ENCODE results near the gene CEMIP.

Gene CEMIP

DNA sequence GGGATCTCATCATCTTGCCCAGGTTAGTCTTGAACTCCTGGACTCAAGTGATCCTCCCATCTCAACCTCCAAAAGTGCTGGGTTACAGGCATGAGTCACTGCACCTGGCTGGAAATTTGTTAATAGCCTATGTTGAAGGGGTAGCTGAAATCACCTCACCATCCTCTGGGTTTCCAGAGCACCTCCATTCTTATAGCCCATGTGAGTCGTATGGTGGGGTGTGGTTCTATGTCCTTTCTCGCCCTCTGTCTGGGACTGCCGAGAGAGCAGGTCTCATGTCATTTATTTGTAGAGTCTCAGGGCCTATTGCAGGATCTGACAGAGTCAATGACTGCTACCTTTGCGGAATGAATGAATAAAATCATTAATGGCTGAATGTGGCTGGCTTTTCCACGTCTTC is 20.9 kb downstream of the CEMIP start:
- Mint-ChIP-seq H3K27ac (ENCODE audit: low read depth) (no peak overlapping the region), H3K36me3 (ENCODE audit: insufficient read depth) (no peaks in the 10 kb centered on the region), H3K4me1 (no peaks in the 10 kb centered on the region), H3K4me3 (no peak overlapping the region), H3K27me3 (peaks cover 21% of the 10 kb centered on the region), H3K9me3 (no peaks in the 10 kb centered on the region)
- no peak for ATAC-seq (replicated peaks; ENCODE audit: extremely low read depth, poor library complexity, severe bottlenecking)
- no peak for DNase-seq (ENCODE audit: low spot score in 2 of 2)

DNA sequence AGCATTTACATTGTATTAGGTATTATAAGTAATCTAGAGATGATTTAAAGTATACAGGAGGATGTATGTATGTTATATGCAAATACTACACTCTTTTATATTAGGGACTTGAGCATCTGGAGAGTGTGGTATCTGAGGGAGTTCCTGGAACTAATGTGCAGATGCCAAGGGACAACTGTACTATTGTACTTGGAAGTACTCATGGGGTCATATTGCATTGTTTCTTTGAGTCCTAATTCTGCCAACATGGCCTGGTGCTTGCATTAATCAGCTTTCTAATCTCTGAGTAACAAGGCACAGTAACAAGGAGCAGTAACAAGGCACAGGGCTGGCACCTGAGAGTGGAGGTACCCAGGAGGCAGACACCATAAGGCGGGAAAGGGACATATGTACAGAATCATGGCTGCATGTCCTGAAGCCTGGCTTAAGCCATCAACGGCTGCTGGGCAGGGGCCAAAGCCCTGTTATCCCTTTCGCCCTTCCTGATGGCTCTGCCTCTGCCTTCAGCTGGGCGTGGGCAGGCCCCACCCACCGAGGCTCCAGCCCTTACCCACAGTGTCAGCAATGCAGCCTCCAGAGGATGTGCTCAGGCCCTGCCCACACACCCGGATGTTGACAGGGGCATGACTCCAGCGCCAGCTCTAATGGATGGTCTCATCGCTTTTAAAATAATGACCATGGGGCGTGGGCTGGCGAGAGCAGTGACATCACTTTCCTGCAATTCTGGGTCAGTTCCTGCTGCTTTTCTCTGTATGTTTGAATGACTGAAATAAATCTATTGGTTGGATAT is 22.9 kb downstream of the CEMIP start:
- Mint-ChIP-seq H3K4me3 (no peak overlapping the region), H3K36me3 (ENCODE audit: insufficient read depth) (no peaks in the 10 kb centered on the region), H3K27ac (ENCODE audit: low read depth) (no peak overlapping the region), H3K4me1 (no peaks in the 10 kb centered on the region), H3K27me3 (peaks cover 8% of the 10 kb centered on the region), H3K9me3 (no peaks in the 10 kb centered on the region)
- DNase-seq (ENCODE audit: low spot score in 2 of 2) (no peak), ATAC-seq (replicated peaks; ENCODE audit: extremely low read depth, poor library complexity, severe bottlenecking) (no peak)

DNA sequence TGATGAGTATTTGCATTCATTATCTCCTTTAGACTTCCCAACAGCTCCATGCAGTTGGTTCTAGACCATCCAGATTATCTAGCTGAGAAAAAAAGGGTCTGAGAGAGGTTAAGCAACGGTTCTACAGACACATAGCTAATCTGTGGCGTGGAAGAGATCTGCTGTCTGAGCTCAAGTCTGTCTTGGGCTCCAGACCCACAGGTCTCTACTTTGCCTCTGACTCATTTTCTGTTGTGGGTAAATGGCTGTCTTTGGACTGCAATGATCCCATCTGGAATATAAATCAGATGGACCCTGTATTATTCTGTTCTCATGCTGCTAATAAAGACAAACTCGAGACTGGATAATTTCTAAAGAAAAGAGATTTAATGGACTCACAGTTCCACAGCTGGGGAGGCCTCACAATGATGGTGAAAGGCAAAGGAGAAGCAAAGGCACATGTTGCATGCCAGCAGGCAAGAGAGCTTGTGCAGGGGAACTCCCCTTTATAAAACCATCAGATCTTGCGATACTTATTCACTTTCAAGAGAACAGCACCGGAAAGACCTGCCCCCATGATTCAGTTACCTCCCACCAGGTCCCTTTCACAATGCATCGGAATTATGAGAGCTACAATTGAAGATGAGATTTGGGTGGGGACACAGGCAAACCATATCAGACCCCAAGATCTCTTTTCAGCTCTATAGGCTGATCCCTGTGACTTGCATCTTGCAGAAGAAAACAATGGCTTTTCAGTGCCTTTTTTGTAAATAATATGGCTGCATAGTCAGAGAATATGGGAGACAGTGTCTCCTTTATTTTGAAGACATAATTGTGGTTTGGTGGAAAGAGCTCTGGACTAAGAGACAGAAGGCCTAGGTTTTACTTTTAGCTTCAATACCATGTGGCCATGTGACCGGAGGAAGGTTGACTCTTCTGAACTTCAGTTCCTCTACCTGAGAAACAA is 24.7 kb downstream of the CEMIP start:
- Mint-ChIP-seq H3K36me3 (ENCODE audit: insufficient read depth) (no peaks in the 10 kb centered on the region), H3K4me3 (no peak overlapping the region)

DNA sequence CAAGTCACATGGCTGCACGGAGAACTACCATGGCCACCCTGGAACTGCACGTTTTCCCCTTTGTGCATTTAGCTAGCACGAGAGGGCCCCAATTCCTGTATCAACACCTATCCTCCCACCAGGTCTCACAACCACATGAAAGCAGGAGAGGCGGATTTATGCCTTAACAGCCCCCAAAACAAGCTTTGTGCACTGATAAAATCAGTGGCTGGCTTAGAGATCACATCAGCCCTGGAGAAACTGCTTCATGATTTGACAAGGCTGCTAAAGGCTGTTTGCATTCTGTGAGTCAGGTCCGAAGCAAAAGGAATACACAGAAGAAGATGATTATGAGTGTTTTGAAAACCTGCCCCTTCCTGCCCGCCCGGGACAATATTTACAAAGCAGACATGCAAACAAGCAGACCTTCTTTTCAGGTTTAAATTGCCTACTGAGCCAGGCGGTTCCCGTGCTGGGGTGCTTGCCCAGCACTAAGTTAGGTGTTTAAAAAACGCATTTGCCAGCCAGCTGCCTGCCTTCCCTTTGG is 25.9 kb downstream of the CEMIP start:
- H3K4me3 Mint-ChIP-seq, result no peak overlapping the region
- no peak for DNase-seq (ENCODE audit: low spot score in 2 of 2)

More for the DNA sequence above, 24.7 kb downstream of the CEMIP start:
- H3K27ac Mint-ChIP-seq (ENCODE audit: low read depth), result peak overlapping the region; percentile 13
- peaks cover 20% of the 10 kb centered on the region for H3K27me3 Mint-ChIP-seq
- ATAC-seq (replicated peaks; ENCODE audit: extremely low read depth, poor library complexity, severe bottlenecking) (no peak), DNase-seq (ENCODE audit: low spot score in 2 of 2) (no peak)
- H3K4me1 Mint-ChIP-seq, result no peaks in the 10 kb centered on the region
- no peaks in the 10 kb centered on the region for H3K9me3 Mint-ChIP-seq

DNA sequence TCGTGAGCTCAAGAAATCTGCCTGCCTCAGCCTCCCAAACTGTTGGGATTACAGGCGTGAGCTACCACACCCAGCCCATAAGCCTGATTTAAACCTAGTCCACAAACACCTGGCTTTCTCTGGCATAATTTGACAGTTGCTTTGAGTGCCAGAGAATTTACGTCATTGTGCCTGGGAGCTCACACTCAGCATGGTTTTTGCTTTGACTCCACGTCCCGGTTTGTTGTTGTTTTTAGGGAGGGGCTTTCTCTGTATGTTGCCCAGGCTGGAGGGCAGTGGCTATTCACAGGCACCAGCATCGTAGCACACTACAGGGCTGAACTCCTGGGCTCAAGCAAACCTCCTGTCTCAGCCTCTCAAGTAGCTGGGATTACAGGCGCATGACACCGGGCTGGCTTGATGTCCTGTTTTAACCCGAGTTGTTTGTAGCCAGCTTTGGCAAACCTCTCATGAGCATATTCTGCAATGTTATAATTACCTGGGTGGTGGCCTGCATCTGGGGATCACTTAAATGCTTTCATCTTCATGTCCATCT is 32.7 kb downstream of the CEMIP start:
- H3K4me1 Mint-ChIP-seq, result no peaks in the 10 kb centered on the region
- H3K27me3 Mint-ChIP-seq, result peaks cover 71% of the 10 kb centered on the region
- H3K4me3 Mint-ChIP-seq, result no peak overlapping the region
- H3K36me3 Mint-ChIP-seq (ENCODE audit: insufficient read depth), result no peaks in the 10 kb centered on the region
- ATAC-seq (replicated peaks; ENCODE audit: extremely low read depth, poor library complexity, severe bottlenecking), result no peak
- no peak for DNase-seq (ENCODE audit: low spot score in 2 of 2)
- no peaks in the 10 kb centered on the region for H3K9me3 Mint-ChIP-seq
- H3K27ac Mint-ChIP-seq (ENCODE audit: low read depth), result no peak overlapping the region

More for the DNA sequence above, 25.9 kb downstream of the CEMIP start:
- no peak for ATAC-seq (replicated peaks; ENCODE audit: extremely low read depth, poor library complexity, severe bottlenecking)
- Mint-ChIP-seq H3K9me3 (no peaks in the 10 kb centered on the region), H3K27ac (ENCODE audit: low read depth) (no peak overlapping the region), H3K27me3 (peaks cover 32% of the 10 kb centered on the region), H3K36me3 (ENCODE audit: insufficient read depth) (no peaks in the 10 kb centered on the region), H3K4me1 (no peaks in the 10 kb centered on the region)

DNA sequence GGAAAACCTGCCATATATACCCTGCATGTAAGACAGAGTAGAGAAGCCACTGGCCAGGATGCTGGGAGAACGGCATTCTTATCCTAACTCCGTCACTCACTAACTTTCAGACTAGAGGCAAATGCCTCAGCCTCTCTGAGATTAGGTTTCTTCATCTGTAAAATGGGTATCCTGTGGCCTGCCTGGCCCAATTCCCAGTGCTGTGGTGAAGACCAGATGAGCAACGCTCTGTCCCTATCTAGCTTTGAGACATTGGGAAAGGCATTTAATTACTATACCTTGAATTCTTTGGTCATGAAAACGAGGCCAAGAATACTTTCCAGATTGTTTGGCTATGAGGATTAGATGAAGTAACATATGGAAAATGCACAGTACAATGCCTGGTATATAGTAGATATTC is 35.9 kb downstream of the CEMIP start:
- no peak overlapping the region for H3K4me3 Mint-ChIP-seq
- H3K27ac Mint-ChIP-seq (ENCODE audit: low read depth), result no peak overlapping the region
- H3K9me3 Mint-ChIP-seq, result no peaks in the 10 kb centered on the region
- DNase-seq (ENCODE audit: low spot score in 2 of 2), result no peak
- ATAC-seq (replicated peaks; ENCODE audit: extremely low read depth, poor library complexity, severe bottlenecking), result no peak
- H3K27me3 Mint-ChIP-seq, result peaks cover 55% of the 10 kb centered on the region
- no peaks in the 10 kb centered on the region for H3K36me3 Mint-ChIP-seq (ENCODE audit: insufficient read depth)
- no peaks in the 10 kb centered on the region for H3K4me1 Mint-ChIP-seq

DNA sequence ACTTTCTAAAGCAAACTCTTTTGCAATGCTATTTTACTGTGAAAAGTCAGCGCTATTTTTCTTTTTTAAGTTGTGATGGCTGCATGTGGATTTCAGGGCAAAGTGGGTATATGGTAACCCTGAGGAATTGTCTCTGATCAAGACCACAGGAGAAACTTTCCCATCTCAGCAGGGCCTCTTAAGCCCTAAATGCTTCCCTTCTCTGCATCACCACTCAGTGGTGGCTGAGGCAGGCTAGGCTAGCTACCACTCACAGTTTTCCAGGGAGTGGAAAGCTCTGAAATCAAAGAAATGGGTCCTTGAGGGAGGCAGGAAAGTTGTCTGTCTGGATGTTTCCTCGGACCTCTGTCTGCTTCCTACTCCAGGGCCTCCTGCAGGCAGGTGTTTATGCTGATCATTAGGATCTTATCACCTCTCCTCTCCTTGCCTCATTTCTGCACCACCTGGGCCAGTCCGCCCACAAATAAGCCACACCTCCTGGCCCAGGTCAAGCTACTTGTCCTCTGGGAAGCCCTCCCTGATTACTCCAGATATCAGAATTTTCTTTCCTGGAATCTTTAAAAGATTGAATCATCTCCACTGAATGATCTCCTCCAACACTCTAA is 37.0 kb downstream of the CEMIP start:
- no peaks in the 10 kb centered on the region for H3K9me3 Mint-ChIP-seq
- H3K27ac Mint-ChIP-seq (ENCODE audit: low read depth), result no peak overlapping the region
- ATAC-seq (replicated peaks; ENCODE audit: extremely low read depth, poor library complexity, severe bottlenecking) (no peak), DNase-seq (ENCODE audit: low spot score in 2 of 2) (no peak)
- H3K4me3 Mint-ChIP-seq, result no peak overlapping the region
- H3K4me1 Mint-ChIP-seq, result no peaks in the 10 kb centered on the region
- H3K27me3 Mint-ChIP-seq, result peaks cover 50% of the 10 kb centered on the region
- no peaks in the 10 kb centered on the region for H3K36me3 Mint-ChIP-seq (ENCODE audit: insufficient read depth)

DNA sequence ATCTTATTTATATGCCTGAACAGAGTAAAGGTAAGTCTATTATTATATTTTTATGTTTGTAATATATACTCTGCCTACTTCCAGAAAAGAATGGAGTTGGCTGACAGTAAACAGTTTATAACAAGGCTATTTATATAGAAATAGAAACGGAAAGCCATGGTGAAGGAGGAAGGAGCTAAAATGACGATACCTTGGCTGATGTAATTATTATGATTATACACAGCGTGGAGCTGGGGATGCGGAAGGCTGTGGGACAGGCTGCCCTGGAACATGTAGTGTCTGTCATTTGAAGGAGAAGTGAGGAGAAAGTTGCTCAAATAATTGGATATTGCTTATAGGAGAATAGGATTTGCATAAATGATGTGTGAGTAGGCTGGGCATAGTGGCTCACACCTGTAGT is 37.8 kb downstream of the CEMIP start:
- ATAC-seq (replicated peaks; ENCODE audit: extremely low read depth, poor library complexity, severe bottlenecking) (no peak), DNase-seq (ENCODE audit: low spot score in 2 of 2) (no peak)
- H3K27ac Mint-ChIP-seq (ENCODE audit: low read depth), result no peak overlapping the region
- no peaks in the 10 kb centered on the region for H3K4me1 Mint-ChIP-seq
- no peaks in the 10 kb centered on the region for H3K36me3 Mint-ChIP-seq (ENCODE audit: insufficient read depth)
- no peak overlapping the region for H3K4me3 Mint-ChIP-seq
- no peaks in the 10 kb centered on the region for H3K9me3 Mint-ChIP-seq
- peaks cover 54% of the 10 kb centered on the region for H3K27me3 Mint-ChIP-seq

DNA sequence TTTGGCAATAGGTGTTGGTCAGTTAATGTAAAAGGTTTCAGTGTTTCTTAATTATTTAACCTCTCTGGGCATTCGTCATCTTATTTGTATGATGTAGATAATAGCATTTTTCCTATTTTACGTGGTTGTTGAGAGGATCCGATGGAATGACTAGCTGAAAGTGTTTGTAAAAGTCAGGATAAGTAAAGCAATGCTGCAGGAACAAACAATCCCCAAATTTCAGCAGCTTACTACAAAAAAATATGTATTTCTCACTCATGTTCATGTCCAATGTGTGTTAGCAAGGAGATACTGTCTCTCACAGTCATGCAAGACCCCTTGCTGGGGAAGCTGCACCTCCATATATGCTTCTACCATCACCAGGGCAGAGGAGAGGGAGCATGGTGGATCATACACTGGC is 38.7 kb downstream of the CEMIP start:
- no peak for ATAC-seq (replicated peaks; ENCODE audit: extremely low read depth, poor library complexity, severe bottlenecking)
- Mint-ChIP-seq H3K27me3 (peaks cover 54% of the 10 kb centered on the region), H3K9me3 (no peaks in the 10 kb centered on the region), H3K4me3 (no peak overlapping the region), H3K36me3 (ENCODE audit: insufficient read depth) (no peaks in the 10 kb centered on the region), H3K27ac (ENCODE audit: low read depth) (no peak overlapping the region), H3K4me1 (no peaks in the 10 kb centered on the region)
- no peak for DNase-seq (ENCODE audit: low spot score in 2 of 2)

DNA sequence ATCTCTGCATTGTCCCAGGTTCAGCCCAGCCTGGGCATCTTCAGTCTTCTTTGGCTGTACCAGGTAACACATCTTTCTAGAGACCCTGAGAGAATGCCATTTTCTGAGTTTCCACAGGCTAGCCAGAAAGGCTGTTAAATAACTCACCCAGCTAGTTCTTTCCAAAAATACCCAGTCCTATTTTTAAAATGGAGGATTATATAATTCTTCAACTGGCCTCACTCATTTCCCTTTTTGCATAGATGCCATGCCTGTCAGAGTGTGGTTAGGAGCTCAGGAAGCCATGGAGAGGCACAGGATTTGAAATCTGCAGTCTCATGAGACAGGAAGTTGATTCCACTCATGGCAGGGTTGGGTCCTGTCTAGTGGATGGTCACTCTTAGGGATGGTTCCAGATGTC is 39.8 kb downstream of the CEMIP start:
- Mint-ChIP-seq H3K4me1 (no peaks in the 10 kb centered on the region), H3K27me3 (peaks cover 54% of the 10 kb centered on the region), H3K36me3 (ENCODE audit: insufficient read depth) (no peaks in the 10 kb centered on the region), H3K9me3 (no peaks in the 10 kb centered on the region), H3K27ac (ENCODE audit: low read depth) (no peak overlapping the region), H3K4me3 (no peak overlapping the region)
- ATAC-seq (replicated peaks; ENCODE audit: extremely low read depth, poor library complexity, severe bottlenecking), result no peak
- no peak for DNase-seq (ENCODE audit: low spot score in 2 of 2)

DNA sequence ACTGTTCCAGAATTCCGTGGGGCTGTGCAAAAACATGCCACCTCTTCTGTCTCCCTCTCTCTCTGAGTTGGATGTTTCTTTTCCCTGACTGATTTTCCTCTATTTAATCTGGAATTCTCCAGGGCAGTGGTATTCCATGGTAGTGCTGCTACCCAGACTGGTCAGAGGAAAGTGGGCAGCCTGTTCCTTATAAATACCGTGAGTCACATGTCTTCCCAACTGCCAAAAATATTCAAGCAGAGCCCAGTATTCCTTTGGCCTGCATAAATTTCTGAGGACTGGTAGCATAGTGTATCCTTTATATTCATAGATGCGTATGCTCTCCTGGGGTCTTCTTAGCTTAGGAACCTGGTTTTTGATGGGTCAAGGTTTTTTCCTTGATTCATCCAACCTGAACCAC is 40.9 kb downstream of the CEMIP start:
- Mint-ChIP-seq H3K27ac (ENCODE audit: low read depth) (no peak overlapping the region), H3K27me3 (peaks cover 43% of the 10 kb centered on the region), H3K4me1 (no peaks in the 10 kb centered on the region), H3K9me3 (no peaks in the 10 kb centered on the region), H3K4me3 (no peak overlapping the region), H3K36me3 (ENCODE audit: insufficient read depth) (no peaks in the 10 kb centered on the region)
- ATAC-seq (replicated peaks; ENCODE audit: extremely low read depth, poor library complexity, severe bottlenecking) (no peak), DNase-seq (ENCODE audit: low spot score in 2 of 2) (no peak)

DNA sequence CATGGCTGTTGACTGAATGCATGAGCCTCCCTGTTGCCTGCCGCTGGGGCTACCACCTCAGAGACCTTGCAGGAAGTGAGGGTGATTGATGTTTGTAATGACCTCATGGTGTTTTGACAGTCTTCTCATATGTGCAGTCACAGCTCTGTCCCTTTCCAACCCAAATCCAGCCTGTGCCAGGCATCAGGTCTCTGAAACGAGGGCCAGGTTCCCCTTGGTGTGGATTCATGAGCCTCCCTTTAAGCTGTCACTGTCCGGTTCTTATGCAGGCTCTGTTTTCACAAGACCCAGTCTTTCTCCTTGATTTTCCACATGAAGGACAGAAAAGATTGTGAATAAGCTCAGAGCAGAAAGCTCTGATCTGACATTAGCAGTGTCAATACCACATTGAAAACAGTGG is 43.1 kb downstream of the CEMIP start:
- H3K4me3 Mint-ChIP-seq, result no peak overlapping the region

More for the DNA sequence above, 43.1 kb downstream of the CEMIP start:
- no peaks in the 10 kb centered on the region for H3K9me3 Mint-ChIP-seq
- peaks cover 23% of the 10 kb centered on the region for H3K27me3 Mint-ChIP-seq
- no peaks in the 10 kb centered on the region for H3K4me1 Mint-ChIP-seq
- no peaks in the 10 kb centered on the region for H3K36me3 Mint-ChIP-seq (ENCODE audit: insufficient read depth)
- ATAC-seq (replicated peaks; ENCODE audit: extremely low read depth, poor library complexity, severe bottlenecking), result no peak
- no peak for DNase-seq (ENCODE audit: low spot score in 2 of 2)
- H3K27ac Mint-ChIP-seq (ENCODE audit: low read depth), result no peak overlapping the region
